Hematopoietic multipotent progenitor cell (in vitro differentiated cells): ENCODE measurements around the gene RFC5. TPM values are rescaled to one million over a fixed set of nuclear protein-coding genes. Genes with fewer than 3 reads are reported as not detected.

Source experiments
- DNase-seq, 3 donors: peaks; one replicate each; pipeline ENCODE4 v3.0.0-alpha.2; 2011 to 2015; ENCODE audit warnings: low read depth in 2 of 3, low spot score in 2 of 3
- total RNA-seq: library from RNA; depleted of rRNA; stranded (reverse); fragments of >200 nt; gene quantifications from one replicate; pipeline ENCODE4 v1.2.3, GENCODE V29; 2012

RFC5 gene
- total RNA-seq, 1 donor, result 25.3 TPM

DNA sequence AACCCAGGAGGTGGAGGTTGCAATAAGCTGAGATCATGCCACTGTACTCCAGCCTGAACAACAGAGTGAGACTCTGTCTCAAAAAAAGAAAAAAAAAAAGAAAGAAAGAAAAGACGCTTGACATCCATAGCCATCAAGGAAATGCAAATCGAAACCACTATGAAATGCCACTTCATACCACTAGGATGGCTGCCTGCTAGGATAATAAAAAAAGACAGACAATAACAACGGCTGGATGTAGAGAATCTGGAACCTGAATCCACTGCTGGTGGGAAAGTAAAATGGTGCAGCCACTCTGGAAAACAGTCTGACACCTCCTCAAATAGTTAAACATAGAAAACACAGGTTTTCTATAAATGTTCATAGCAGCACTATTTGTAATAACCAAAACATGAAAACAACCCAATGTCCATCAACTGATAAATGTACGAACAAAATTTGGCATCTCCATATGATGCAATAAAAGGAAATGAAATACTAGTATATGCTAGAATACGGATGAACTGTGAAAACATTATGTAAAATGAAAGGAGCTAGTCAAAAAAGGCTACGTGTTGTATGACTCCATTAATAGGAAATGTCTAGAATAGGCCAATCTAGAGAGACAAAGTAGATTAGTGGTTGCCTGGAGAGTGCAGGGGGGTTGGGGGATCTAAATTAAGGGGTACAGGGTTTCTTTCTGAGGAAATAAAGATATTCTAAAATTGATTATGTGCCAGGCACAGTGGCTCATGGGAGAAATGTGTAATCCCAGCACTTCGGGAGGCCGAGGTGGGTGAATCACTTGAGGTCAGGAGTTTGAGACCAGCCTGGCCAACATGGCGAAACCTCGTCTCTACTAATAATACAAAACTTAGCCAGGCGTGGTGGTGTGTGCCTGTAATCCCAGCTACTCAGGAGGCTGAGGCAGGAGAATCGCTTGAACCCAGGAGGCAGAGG is 34.7 kb downstream of the RFC5 start:
- no peak for DNase-seq

DNA sequence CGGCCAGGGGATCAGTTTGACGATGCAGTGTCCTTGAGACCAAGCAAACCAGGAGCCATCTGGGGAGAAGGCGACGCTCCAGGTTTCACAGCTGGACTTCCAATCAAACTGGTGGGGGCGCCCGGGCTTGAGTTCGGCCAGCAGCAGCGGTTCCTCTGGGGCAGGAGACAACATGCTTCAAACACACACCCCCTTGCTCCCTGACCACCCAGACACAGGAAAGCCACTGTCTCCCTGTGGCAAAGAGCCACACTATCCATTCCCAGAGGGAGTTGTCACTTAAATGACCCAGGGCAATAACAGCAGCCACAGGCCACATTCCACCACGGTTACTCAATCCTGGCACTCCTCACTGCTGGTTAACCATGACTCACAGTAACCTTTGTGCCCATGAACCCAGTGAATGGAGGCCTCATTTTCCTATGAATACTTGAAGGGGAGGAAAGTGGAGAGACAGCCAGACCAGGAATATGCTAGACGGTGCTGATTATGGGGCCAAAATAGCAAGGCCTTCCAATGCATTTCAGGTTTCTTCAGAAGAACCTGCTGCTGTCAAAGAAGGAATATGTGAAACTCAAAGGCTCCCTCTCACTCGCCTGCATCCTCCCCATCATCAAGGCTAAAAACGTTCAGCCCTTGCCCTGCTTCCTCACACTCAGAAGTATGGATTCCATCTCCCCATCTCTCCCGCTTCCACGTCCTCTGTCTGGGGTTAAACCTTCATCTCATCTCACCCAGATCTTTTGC is 36.0 kb downstream of the RFC5 start:
- DNase-seq, result no peak

DNA sequence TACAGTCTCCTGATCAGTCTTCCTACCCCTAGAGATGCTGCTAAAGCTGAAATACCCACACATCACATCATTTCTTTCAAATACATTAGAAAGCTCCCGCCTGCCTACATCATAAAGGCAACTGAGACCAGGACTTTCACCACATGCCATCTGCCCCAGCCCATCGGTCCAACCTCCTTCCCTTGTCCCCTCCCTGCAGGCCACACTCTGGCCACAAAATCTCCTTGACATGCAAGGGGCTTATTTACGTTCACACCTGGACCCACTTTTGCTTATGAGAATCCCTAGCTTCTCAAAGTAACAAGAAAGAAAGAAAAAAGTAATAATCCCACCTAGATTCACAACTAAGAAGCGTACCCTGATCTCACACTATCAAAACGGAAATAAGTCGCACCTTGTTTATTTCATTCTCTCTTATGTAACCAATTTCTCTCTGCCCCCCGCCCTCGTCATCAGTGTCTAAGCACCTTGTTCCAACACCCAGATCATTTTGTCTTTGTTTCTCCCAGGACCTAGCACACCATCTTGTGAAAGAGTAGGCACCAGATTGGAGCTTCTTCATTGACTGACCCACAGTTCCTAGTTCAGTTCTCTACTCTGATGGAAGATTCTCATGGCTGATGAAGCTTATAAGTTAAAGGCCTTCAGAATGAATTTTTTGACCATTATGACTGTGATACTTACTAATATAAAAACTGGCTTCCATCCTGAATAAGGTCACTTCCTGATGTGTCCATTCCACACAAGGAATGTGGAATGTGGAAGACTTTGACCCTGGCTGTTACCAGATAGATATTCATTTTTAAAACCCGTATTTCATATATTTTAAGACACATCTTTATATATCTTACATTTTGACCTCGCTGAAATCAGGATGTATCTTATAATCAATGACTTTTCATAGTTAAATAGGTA is 36.8 kb downstream of the RFC5 start:
- DNase-seq, result no peak

- DNase-seq, result peak; percentile 32 to 85 (median 76)
Measured at GRCh38 chr12:118055144-118055557, 38.6 kb downstream of the RFC5 start.

- no peak for DNase-seq
Measured at GRCh38 chr12:118055865-118056773, 39.6 kb downstream of the RFC5 start.

GRCh38 chr12:118058227-118058626 is 41.7 kb downstream of the RFC5 start:
- no peak for DNase-seq

GRCh38 chr12:118058881-118059280 is 42.4 kb downstream of the RFC5 start:
- no peak for DNase-seq

GRCh38 chr12:118059341-118060191 is 43.1 kb downstream of the RFC5 start:
- no peak for DNase-seq

GRCh38 chr12:118060301-118061010 is 44.0 kb downstream of the RFC5 start:
- DNase-seq, result peak in 2 of 3 donors; percentile 32 to 33

GRCh38 chr12:118061011-118061872 is 44.7 kb downstream of the RFC5 start, which contains the start of gene WSB2:
TSS of gene WSB2 (minus strand) at chr12:118061179. CDS start at chr12:118061048, 131 bp downstream.
- peak in 2 of 3 donors; percentile 41 to 45 for DNase-seq

GRCh38 chr12:118061873-118062843 is 45.7 kb downstream of the RFC5 start:
- DNase-seq, result peak in 2 of 3 donors; percentile 8 to 14

DNA sequence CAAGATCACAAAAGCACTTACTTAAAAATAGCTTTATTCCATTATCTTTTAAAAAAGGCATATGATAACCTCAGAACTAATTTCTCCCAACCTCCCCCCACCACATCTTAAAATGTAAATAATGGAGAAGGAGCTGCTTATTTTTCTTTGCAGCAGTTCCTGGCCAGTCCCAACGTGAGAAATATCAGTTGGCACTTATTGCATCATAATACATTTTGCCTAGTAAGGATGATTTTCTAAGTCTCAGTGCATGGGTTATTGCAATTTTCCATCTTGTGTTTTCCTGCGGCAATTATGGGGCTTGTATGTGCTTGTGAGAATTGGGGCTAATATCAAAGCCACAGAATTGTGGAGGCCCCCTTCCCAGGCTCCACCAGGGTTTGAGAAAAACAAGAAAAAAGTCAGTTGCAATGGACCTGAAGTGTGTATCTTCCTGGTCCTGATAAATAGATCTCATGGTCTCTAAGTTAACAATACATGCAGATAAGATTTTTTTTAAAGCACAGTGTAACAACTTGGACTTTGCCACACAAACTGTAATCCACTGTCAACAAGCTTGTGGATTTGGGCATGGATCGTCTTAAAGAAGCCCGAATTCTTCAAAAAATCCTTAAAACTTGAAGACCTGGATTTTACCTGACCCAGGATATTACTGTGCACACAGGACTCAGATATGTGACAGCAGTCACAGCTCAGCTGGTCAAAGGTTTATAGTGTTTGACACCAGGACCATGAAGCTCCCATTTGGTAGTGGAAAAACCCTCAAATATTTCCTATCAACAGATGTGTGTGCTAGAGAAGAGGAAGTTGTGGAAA is 47.3 kb downstream of the RFC5 start:
- DNase-seq, result no peak

- peak in 2 of 3 donors; percentile 33 to 60 for DNase-seq
Measured at GRCh38 chr12:118064608-118065007, 48.1 kb downstream of the RFC5 start.

- peak in 1 of 3 donors; percentile 28 for DNase-seq
Measured at GRCh38 chr12:118065380-118065779, 48.9 kb downstream of the RFC5 start.

DNA sequence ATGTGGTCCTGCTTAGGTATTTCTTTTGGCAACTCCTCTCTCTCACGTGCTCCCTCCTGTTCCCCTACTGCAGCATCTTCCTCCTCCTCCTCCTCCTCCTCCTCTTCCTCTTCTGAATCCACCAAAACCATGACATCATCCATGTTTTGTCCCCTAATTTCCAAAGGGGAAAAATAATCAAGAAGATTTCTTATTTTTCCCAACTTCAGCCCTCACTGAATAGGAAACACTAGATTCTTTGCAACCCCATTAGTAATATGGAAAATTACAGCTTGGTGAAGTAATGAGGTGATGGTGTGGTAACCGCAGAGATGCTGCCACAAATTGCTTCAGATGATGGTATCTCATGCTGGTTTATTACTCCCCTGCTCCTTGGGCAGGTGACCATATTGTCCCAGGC is 51.9 kb downstream of the RFC5 start:
- DNase-seq, result no peak
